GM21390 (cell line): ENCODE data around the gene GABRR1.
"Not testable (repeated sequence)": the region's sequence is repeated elsewhere in the genome, so short reads cannot be mapped to it uniquely, and the experiment has no call there.

Source experiments
- ATAC-seq: cut with Tn5 transposase; IDR thresholded peaks from one replicate; pipeline ENCODE4 v1.9.1; 2021; ENCODE audit not compliant: unreplicated experiment

GABRR1 gene

GRCh38 chr6:89160331-89161092 is 56.6 kb downstream of the GABRR1 start:
- ATAC-seq, result no peak

GRCh38 chr6:89154131-89154530 is 63.0 kb downstream of the GABRR1 start:
- ATAC-seq, result no peak

- no peak for ATAC-seq
Measured at GRCh38 chr6:89148016-89148750, 69.0 kb downstream of the GABRR1 start.

GRCh38 chr6:89146718-89147700 is 70.1 kb downstream of the GABRR1 start:
- ATAC-seq, result no peak

GRCh38 chr6:89145956-89146717 is 71.0 kb downstream of the GABRR1 start, which contains the start of gene PM20D2:
Gene PM20D2, plus strand, starts transcription at chr6:89146055. Its CDS starts 90 bp downstream, at chr6:89146145.
- peak; percentile 76 for ATAC-seq

GRCh38 chr6:89145091-89145955 is 71.8 kb downstream of the GABRR1 start:
- ATAC-seq, result peak; percentile 62

GRCh38 chr6:89144354-89144906 is 72.7 kb downstream of the GABRR1 start:
- ATAC-seq, result peak; percentile 38

GRCh38 chr6:89140347-89141156 is 76.6 kb downstream of the GABRR1 start:
- no peak for ATAC-seq

GRCh38 chr6:89139509-89140346 is 77.4 kb downstream of the GABRR1 start:
- ATAC-seq, result no peak

- ATAC-seq, result no peak
Measured at GRCh38 chr6:89138173-89138572, 79.0 kb downstream of the GABRR1 start.

- ATAC-seq, result no peak
Measured at GRCh38 chr6:89134723-89135122, 82.4 kb downstream of the GABRR1 start.

- ATAC-seq, result no peak
Measured at GRCh38 chr6:89133981-89134380, 83.2 kb downstream of the GABRR1 start.

- no peak for ATAC-seq
Measured at GRCh38 chr6:89132057-89132456, 85.1 kb downstream of the GABRR1 start.

- no peak for ATAC-seq
Measured at GRCh38 chr6:89131599-89131998, 85.6 kb downstream of the GABRR1 start.

- ATAC-seq, result not testable (repeated sequence)
Measured at GRCh38 chr6:89128256-89128671, 88.9 kb downstream of the GABRR1 start.
